Fibroblast of pulmonary artery (primary cell): Measurements from ENCODE around the gene KCNQ5.

ENCODE experiments used
- DNase-seq: peaks from one replicate; pipeline ENCODE4 v3.0.0-alpha.2; 2010; ENCODE audit warnings: low read depth
- H3K4me3 ChIP-seq: replicated peaks from 2 replicates; pipeline ENCODE4 v1.5.1; 2011; ENCODE audit warnings: low read depth, mild to moderate bottlenecking, control low read depth, low read length, moderate library complexity
- TF ChIP-seq, protein P1 (sequence below): IDR thresholded peaks from 2 replicates; pipeline ENCODE4 v1.5.1; 2011; ENCODE audit warnings: mild to moderate bottlenecking, control low read depth, low read length, inconsistent platforms; ENCODE audit errors: missing control alignments

KCNQ5 gene

DNA sequence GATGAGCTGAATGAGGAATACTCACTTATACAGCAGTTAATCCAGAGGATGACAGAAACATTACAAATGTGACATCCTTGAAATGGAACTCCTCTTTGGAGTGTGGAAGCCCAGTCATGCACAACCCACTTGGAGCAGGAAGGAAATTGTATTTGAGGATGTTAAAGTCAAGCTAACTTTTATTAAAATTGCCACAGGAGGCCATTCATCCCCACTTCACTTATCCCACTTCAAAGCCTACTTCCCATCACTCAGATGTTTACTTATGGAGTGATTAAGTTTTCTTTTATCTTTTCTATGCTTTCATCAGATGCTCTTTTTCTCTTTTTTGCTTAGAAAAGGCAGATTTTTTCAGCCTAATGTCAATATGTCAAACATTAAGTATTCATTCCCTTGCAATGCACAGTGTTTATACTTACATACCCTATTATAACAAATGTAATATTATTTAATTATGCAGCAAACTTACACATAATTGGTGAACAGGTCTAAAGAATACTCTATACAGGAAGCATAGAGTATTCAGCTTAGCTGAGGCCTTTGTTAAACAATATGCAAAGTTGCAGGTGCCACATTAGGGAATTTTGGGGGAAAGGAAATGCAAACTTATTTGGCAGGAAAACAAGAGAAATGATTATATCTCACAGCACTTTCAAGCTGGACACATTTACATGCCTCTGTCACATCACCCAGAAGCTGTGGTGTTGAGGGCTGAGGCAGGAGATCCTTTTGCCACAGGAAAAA lies 454.5 kb downstream of the KCNQ5 start:
- TF ChIP-seq, protein P1, sequence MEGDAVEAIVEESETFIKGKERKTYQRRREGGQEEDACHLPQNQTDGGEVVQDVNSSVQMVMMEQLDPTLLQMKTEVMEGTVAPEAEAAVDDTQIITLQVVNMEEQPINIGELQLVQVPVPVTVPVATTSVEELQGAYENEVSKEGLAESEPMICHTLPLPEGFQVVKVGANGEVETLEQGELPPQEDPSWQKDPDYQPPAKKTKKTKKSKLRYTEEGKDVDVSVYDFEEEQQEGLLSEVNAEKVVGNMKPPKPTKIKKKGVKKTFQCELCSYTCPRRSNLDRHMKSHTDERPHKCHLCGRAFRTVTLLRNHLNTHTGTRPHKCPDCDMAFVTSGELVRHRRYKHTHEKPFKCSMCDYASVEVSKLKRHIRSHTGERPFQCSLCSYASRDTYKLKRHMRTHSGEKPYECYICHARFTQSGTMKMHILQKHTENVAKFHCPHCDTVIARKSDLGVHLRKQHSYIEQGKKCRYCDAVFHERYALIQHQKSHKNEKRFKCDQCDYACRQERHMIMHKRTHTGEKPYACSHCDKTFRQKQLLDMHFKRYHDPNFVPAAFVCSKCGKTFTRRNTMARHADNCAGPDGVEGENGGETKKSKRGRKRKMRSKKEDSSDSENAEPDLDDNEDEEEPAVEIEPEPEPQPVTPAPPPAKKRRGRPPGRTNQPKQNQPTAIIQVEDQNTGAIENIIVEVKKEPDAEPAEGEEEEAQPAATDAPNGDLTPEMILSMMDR, result no peak
- DNase-seq, result no peak
- no peak overlapping the region for H3K4me3 ChIP-seq

DNA sequence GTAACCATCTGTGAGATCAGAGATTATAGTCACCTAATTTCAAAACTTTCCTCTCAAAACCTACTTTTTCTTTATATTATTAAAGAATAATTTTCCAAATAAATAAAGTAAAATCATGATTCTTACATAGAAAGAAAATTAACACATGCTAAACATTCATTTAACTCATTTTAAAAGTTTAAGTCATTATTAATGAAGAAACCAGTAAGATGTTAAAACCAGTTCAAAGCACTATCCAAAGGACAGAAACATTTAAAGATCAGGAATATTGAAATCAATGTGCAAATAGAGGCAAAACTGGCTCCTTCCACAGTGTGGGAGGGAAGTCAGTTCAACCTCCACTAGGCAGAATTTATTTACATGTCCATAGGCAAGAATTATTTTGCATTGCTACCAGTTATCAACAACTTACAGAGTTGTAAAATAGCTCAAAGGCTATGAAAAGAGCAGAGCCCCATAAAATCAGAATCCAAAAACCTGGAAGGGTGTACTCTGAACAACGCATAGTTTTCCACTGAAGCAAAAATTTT lies 456.5 kb downstream of the KCNQ5 start:
- TF ChIP-seq, protein P1, result no peak
- no peak overlapping the region for H3K4me3 ChIP-seq
- DNase-seq, result no peak

DNA sequence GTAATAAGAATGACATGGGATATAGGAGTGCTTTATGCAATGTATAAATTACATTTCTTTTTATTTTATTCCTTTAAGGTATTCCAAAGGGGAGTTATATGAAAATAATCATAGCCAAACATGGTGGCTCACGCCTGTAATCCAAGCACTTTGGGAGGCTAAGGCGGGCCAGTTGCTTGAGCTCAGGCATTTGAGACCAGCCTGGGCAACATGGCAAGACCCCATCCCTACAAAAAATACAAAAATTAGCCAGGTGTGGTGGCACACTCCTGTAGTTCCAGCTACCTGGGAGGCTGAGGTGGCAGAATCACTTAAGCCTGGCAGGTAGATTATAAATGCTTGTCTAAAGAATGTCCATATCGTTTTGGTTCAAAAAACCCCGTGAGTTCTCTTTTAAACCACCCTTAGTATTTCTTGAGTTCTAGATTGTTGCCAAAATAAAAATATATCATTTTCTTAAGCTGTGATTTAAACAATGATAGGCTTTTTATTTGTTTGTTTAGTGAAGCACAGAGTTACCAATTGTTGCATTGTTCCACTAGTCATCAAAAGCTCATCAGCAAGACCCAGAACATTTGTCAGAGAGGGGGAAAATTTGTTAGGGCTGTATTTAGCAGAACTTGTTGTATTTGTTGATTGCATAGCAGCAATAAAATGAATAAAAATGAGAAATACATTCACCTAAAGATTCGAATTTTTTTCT lies 457.2 kb downstream of the KCNQ5 start:
- DNase-seq, result peak; percentile 20
- H3K4me3 ChIP-seq, result no peak overlapping the region
- TF ChIP-seq, protein P1, result no peak

DNA sequence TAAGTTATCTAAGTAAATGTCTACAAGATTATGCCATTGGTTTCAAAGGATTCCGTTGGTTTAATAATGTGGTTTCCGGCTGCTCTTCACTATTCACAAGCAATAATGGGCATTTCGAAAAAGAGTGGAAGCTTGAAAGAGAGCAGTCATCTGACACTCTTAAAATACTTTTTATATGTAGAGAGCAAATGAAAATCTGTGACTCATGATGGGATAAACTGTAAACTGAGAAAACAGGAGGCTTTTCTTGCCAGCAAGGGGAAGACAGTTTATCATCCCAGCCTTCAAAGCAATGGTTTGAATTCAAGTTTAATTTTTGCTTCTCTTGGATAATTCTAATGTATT lies 457.7 kb downstream of the KCNQ5 start:
- TF ChIP-seq, protein P1, result no peak
- peak; percentile 64 for DNase-seq
- H3K4me3 ChIP-seq, result no peak overlapping the region

DNA sequence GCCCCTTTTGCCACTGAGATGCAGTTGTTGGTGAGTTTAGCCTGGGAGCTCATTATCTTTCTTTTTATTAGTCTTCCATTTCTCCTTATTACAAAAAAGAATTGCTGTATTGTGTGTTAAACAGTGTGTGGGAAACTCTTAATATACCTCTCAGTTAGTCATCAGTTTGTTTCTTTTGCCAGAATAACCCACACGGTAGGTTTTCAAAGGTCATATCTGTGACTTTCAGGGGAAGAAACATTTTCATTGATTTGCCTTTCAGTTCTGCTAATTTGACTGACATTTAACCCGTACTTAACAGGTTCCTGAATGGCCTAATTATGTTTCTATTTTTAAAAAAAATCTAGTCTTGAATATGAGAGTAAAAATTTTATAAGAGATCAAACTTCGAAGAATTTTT lies 458.1 kb downstream of the KCNQ5 start:
- TF ChIP-seq, protein P1, result no peak
- no peak for DNase-seq
- H3K4me3 ChIP-seq, result no peak overlapping the region

DNA sequence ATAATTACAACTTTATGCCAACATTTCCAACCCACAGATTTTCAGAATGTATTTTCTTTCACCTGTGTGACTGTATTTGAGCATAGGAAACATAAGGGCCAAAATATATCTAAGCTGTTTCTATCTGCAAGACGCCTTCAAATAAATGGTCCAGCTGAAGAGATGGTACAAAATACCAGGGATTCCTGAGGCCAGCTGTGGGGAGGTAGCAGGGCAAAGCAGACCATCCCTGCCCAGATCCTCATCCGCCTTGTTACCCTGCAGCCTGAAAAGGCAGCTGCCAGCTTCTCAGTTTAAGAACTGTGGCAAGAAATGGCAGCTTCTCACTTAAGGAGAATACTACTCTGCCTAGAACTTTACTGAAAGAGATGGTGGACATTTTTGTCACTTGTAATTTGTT lies 460.1 kb downstream of the KCNQ5 start:
- H3K4me3 ChIP-seq, result no peak overlapping the region
- DNase-seq, result no peak
- TF ChIP-seq, protein P1, result no peak
